SW480 (cell line): ENCODE measurements around the gene MRPS15.
A peak's percentile ranks its signal among the peaks of the same experiment; 100 is the strongest.

Experiments used
- DNase-seq: peaks from one replicate; pipeline ENCODE4 v3.0.0-alpha.2; 2016; ENCODE audit warnings: low spot score

MRPS15 gene

DNA sequence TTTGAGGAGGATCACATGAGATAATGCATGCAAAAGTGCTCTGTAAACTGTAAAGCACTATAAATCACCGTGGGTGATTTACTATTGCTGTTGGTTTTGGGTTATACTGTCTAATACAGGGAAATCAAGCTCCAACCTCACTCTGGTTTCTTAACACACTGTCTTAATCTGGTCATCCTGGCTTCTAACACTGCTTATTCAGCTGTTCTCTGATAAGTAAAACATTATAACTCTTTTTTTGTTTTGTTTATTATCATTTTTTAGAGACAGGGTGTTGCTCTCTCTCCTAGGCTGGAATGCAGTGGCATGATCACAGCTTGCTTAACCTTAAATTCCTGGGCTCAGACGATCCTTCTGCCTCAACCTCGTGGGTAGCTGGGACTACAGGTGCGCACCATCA, 44.6 kb downstream of the MRPS15 start:
- DNase-seq: no peak

DNA sequence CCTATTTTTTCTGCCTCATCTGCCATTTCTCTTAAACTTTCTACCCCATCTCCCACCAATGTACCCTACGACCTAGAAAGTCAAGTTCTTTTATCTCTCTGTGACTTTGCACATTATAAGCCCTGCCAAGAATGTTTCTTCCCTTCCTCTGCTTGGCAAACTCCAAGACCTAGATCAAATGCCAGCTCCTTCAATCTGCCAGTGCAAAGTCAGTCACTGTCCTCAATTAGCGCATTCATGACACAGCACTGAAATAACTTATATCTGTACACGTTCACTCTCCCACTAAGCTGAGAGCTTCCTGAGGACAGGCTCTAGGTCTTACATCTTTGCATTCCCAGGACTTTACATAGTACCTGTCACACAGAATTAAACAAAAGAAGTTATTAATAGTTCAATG, 45.0 kb downstream of the MRPS15 start:
- DNase-seq: no peak

DNA sequence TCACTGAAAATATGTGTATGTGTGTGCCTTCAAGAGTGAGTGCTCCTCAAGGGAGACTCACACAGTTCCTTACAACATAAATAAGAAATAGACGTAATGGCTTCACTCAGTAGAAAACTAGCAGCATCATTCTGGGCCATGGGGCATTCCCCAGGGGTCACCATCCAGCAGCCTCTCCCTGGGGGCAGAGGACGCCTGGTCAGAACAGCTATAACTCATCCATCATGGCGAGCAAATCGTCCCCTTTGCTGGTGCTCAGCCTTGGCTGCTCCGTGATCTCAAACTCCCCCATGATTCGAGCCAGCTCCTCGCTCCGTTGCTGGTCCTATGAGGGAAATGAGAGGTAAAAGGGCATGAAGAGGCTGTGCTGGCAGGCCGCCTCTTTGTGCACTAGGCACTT, 46.3 kb downstream of the MRPS15 start:
- DNase-seq: no peak

DNA sequence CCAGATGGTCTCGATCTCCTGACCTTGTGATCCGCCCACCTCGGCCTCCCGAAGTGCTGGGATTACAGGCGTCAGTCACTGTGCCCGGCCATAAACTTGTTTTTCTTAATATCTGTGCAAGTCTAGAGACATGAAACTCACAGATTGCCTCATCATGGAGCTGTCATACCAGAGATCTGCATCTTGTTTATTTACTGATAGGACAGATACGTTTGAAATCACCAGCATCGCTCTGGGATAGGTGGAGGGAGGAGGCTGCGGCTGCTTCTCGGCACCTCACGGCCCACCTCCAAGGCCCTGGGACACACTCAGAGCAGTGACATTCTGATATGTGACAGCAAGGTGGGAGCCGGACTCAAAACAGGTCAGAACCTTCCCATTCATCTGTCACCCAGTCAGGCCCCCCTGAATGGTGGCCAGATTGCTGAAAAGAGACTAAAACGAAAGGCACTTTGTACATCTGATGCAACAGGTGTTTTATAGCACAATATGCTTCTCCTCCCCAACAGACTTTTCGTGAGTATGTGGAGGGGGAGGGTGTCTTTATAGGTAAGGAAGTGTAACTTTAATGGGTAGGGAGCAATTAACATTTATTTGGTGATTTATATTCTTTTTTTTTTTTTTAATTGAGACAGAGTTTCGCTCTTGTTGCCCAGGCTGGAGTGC, 48.4 kb downstream of the MRPS15 start:
- no peak for DNase-seq

DNA sequence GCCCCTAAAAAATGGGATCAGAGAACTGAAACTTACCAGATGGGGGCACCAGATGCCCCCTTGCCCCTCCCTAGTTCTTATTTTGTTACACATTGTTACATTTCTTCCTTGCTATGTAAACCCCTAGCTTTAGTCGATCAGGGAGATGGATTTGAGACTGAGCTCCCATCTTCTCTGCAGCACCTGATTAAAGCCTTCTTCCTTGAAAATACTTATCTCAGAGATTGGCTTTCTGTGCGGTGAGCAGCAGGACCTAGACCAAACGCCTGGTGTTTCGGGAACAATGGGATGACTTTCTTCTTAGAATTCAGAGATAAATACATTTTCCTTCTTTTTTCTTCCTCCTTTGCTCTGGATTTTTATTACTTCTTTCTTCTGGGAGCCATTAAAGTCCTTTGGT, 49.8 kb downstream of the MRPS15 start:
- no peak for DNase-seq

DNA sequence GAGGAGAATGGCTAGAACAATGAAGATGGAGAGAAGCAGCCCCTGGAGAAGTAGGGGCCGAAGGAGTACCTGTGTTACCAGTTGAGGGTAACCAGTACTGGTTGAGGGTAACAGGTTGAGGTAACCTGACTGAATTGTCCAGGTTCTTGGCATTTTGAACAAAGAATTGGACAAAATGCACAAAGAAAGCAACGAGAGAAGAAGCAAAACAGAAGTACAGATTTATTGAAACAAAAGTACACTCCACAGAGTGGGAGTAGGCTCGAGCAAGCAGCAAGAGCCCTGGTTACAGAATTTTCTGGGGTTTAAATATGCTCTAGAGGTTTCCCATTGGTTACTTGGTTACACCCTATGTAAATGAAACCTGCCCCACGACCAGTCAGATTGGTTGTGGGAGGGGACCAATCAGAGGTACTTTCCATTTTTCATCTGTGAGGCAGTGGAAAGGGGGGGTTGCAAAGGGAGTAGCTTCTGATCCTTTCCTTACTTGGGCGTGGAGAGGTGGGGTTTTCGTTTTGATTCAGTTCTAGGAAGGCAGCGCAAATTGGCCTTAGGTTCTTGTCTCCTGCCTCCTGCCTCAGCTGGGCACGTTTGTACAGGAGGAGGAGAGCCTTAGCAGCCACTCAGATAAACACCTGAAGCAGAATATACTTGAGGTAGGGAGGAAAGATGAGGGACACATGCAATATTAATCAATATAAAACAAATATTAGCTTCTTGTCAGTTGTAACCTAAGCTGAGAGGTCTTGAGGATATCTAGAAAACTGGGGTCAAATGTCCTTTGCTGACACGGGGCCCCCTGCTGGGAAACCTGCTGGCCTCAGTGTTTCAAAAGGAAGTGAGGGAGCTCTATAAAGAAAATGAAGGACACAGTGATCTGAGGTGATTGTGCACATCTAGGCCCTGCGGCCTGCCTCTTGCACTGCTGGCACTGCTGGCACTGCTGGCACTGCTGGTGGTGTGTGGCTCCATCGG, 52.2 kb downstream of the MRPS15 start:
- DNase-seq: peak; percentile 32

DNA sequence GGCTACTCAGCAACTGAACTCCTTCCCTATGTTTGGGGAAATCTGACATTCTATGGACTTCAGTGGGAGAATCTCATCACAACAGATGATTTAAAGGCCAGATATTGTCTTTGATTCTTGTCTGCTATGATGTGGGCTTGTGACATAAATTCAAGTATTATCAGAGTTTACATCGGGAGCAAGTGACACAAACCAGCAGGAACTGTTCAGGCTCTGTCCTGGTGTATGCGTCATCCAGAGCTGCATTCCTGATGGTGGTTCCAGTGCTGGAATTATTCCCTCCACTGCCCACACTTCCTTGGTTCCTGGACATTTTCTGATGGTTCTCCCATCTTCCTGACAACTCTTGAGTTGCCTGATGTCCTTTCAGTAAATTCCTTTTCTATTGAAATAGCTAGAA, 55.7 kb downstream of the MRPS15 start:
- peak; percentile 56 for DNase-seq

DNA sequence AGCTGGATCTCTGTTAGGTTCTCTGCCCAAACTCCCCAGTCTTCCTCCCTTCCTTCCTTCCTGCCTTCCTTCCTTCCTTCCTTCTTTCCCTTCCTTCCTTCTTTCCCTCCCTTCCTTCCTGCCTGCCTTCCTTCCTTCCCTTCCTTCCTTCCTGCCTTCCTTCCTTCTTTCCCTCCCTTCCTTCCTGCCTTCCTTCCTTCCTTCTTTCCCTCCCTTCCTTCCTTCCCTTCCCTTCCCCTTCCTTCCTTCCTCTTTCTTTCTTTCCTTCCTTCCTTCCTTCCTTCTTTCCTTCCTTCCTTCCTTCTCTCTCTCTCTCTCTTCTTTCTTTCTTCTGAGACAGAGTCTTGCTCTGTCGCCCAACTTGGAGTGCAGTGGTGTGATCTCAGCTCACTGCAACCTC, 57.7 kb downstream of the MRPS15 start:
- no peak for DNase-seq
